Activated B cell treated with CpG ODN at 0.5 μM for 24 hours (primary cell): ENCODE measurements around the gene ATG3. TPM values are rescaled to one million over a fixed set of nuclear protein-coding genes. Genes with fewer than 3 reads are reported as not detected.
A peak's percentile ranks its signal among the peaks of the same experiment; 100 is the strongest.
"Not testable (repeated sequence)": the region's sequence is repeated elsewhere in the genome, so short reads cannot be mapped to it uniquely, and the experiment has no call there.

Source experiments
- ATAC-seq: fragments of 200-7000 bp; cut with Tn5 transposase; one replicate; pipeline ENCODE4 v1.10.0; 2021; ENCODE audit warnings: low read depth, mild to moderate bottlenecking, moderate library complexity
- CTCF ChIA-PET: fragments of 350-600 bp; sonication (Branson Sonifier 250); formaldehyde crosslinking; loops from one replicate; lab custom pipeline; 2021; ENCODE audit warnings: antibody characterized with exemption; lab: Charles Lee
- POLR2A ChIA-PET: fragments of 350-600 bp; sonication (Branson Sonifier 250); formaldehyde crosslinking; loops from one replicate; lab custom pipeline; 2021; ENCODE audit warnings: antibody characterized with exemption; lab: Charles Lee
- DNase-seq: peaks from one replicate; pipeline ENCODE4 v3.0.0; 2022
- H3K27ac Mint-ChIP-seq: one replicate; pipeline ENCODE4 v1.8.0; 2020; ENCODE audit warnings: mixed read lengths
- H3K27me3 Mint-ChIP-seq: one replicate; pipeline ENCODE4 v1.8.0; 2021; ENCODE audit warnings: mixed read lengths
- H3K36me3 Mint-ChIP-seq: one replicate; pipeline ENCODE4 v1.8.0; 2021; ENCODE audit warnings: low read depth, mixed read lengths
- H3K4me1 Mint-ChIP-seq: one replicate; pipeline ENCODE4 v1.8.0; 2021; ENCODE audit warnings: mixed read lengths
- H3K4me3 Mint-ChIP-seq: one replicate; pipeline ENCODE4 v1.8.0; 2020; ENCODE audit warnings: mild to moderate bottlenecking, mixed read lengths
- H3K9me3 Mint-ChIP-seq: one replicate; pipeline ENCODE4 v1.8.0; 2020; ENCODE audit warnings: mixed read lengths
- CTCF ChIP-seq: fragments of 200-600 bp; IDR thresholded peaks from one replicate; pipeline ENCODE4 v1.8.0; 2022; ENCODE audit warnings: antibody characterized with exemption, mild to moderate bottlenecking
- intact Hi-C: fragments of 100-400 bp; cut with micrococcal nuclease; formaldehyde crosslinking; loops from one replicate; pipeline ENCODE4 v1.15.1; 2024
- total RNA-seq: library from RNA; stranded (reverse); gene quantifications from 2 replicates; pipeline ENCODE4 v1.2.3, GENCODE V29; 2022

ATG3 gene
- total RNA-seq, 1 donor from 2014 or later: 54.9 TPM

DNA sequence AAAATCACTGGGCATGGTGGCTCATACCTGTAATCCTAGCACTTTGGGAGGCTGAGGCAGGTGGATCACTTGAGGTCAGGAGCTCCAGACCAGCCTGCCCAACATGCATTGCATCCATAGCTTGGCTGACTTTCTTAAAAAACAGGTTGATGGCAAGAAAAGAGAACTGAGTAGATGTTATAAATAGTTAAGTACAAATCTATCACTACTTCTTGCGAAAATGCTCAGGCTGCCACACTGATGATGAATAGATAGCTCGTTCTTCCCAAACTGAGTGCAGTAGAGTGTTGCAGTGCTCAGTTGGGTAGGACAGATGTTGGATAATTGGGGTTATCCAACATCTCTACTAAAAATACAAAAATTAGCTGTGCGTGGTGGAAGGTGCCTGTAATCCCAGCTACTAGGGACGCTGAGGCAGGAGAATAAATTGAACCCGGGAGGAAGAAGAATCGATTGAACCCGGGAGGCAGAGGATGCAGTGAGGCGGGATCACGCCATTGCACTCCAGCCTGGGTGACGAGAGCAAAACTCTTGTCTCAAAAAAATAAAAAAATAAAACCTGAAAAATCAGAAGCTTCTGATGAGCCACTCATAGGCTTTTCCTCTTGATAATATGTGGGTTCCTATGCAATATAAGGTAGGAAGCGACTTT is 63.7 kb downstream of the ATG3 start:
- peak overlapping the region; percentile 99 for H3K27ac Mint-ChIP-seq
- intact Hi-C loops: loop anchor here (2.0 kb wide), 4 partner anchors 15 to 369 kb away; no protein-coding TSS in a partner anchor
- no peak for TF ChIP-seq CTCF
- ATAC-seq (peak; percentile 23), DNase-seq (no peak)
- H3K27me3 Mint-ChIP-seq: no peaks in the 10 kb centered on the region
- H3K36me3 Mint-ChIP-seq: peaks cover 51% of the 10 kb centered on the region
- H3K9me3 Mint-ChIP-seq: peaks cover 2% of the 10 kb centered on the region
- ChIA-PET POLR2A (interaction anchor here (0.7 to 11.8 kb wide), 32 partner anchors 8 to 384 kb away, joined by 3 to 137 read pairs (median 8); partner anchors contain the start of genes ATG3, CD200, GCSAM and SLC35A5), CTCF (interaction anchor here (0.9 to 3.0 kb wide), 11 partner anchors 15 to 386 kb away, joined by 3 to 11 read pairs (median 3); partner anchors contain the start of gene SLC9C1)
- peak overlapping the region; percentile 92 for H3K4me3 Mint-ChIP-seq
- peaks cover 82% of the 10 kb centered on the region for H3K4me1 Mint-ChIP-seq

DNA sequence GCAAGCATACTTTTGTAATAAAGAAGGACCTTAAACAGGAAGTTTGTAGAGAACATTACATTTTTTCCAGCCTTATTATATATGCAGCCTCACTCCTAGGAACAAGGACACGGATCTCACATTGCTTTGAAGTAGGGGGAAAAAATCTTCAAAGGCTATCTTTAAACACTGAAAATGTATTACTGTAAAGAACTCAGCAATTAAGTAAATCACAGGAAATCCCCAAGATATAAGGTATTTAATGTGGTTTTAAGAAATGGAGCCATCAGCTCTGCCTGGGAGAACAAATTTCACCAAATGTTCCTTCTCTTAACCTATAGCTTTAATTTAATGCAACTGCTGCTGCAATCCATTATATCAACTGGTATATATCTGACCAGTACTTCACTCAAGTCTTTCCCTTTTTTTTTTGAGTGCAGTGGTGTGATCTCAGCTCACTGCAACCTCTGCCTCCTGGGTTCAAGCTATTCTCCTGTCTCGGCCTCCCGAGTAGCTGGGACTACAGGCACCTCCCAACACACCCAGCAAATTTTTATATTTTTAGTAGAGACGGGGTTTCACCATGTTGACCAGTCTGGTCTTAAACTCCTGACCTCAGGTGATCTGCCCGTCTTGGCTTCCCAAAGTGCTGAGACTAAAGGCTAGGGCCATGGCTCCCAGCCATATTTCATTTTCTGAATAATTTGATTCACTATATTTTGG is 65.2 kb downstream of the ATG3 start:
- H3K4me1 Mint-ChIP-seq: peaks cover 84% of the 10 kb centered on the region
- TF ChIP-seq CTCF: no peak
- peaks cover 62% of the 10 kb centered on the region for H3K36me3 Mint-ChIP-seq
- intact Hi-C loops: no loop called here
- peak overlapping the region; percentile 89 for H3K4me3 Mint-ChIP-seq
- ATAC-seq: no peak
- ChIA-PET POLR2A (interaction anchor here (0.8 to 11.8 kb wide), 9 partner anchors 11 to 363 kb away, joined by 3 to 137 read pairs (median 5); partner anchors contain the start of gene CD200), CTCF (interaction anchor here (0.9 to 1.7 kb wide), 3 partner anchors 9 to 164 kb away, joined by 3 to 4 read pairs (median 3); partner anchors contain the start of gene CD200)
- H3K27ac Mint-ChIP-seq: peak overlapping the region; percentile 86
- no peaks in the 10 kb centered on the region for H3K27me3 Mint-ChIP-seq
- no peak for DNase-seq
- H3K9me3 Mint-ChIP-seq: peaks cover 2% of the 10 kb centered on the region

DNA sequence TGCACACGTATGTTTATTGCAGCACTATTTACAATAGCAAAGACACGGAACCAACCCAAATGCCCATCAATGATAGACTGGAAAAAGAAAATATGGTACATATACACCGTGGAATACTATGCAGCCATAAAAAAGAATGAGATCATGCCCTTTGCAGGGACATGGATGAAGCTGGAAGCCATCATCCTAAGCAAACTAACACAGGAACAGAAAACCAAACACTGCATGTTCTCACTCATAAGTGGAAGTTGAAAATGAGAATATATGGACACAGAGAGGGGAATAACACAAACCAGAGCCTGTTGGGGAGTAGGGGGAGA is 67.4 kb downstream of the ATG3 start:
- Mint-ChIP-seq H3K27ac (peak overlapping the region; percentile 86), H3K4me1 (peaks cover 86% of the 10 kb centered on the region), H3K36me3 (peaks cover 75% of the 10 kb centered on the region), H3K4me3 (peak overlapping the region; percentile 89)
- DNase-seq, H3K9me3 Mint-ChIP-seq, H3K27me3 Mint-ChIP-seq, intact Hi-C loops, ATAC-seq: not testable (repeated sequence)
- POLR2A ChIA-PET: interaction anchor here (0.8 to 11.8 kb wide), 3 partner anchors 11 to 166 kb away, joined by 3 to 137 read pairs (median 3); partner anchors contain the start of gene CD200
- CTCF ChIA-PET: interaction anchor here (1.5 kb wide), 1 partner anchor 24 kb away, joined by 3 read pairs; no protein-coding TSS in a partner anchor

- peaks cover 2% of the 10 kb centered on the region for H3K9me3 Mint-ChIP-seq
- H3K27ac Mint-ChIP-seq: peak overlapping the region; percentile 86
- peaks cover 71% of the 10 kb centered on the region for H3K36me3 Mint-ChIP-seq
- no peak for ATAC-seq
- H3K27me3 Mint-ChIP-seq: no peaks in the 10 kb centered on the region
- POLR2A ChIA-PET: interaction anchor here (0.6 to 11.8 kb wide), 5 partner anchors 10 to 158 kb away, joined by 3 to 137 read pairs (median 8); partner anchors contain the start of gene CD200
- DNase-seq: no peak
- peaks cover 95% of the 10 kb centered on the region for H3K4me1 Mint-ChIP-seq
- TF ChIP-seq CTCF: no peak
- H3K4me3 Mint-ChIP-seq: peak overlapping the region; percentile 89
- CTCF ChIA-PET: no interaction called here
- intact Hi-C loops: no loop called here
These were observed 69.6 kb downstream of the ATG3 start for GRCh38 chr3:112492124-112492523.

- H3K27me3 Mint-ChIP-seq: no peaks in the 10 kb centered on the region
- ChIA-PET CTCF (interaction anchor here (1.7 kb wide), 1 partner anchor 29 kb away, joined by 4 read pairs; no protein-coding TSS in a partner anchor), POLR2A (interaction anchor here (2.1 to 11.8 kb wide), 3 partner anchors 8 to 157 kb away, joined by 12 to 137 read pairs (median 32); partner anchors contain the start of genes BTLA and CD200)
- no peak for DNase-seq
- intact Hi-C loops: loop anchor here (1.0 kb wide), 1 partner anchor 8 kb away; the partner anchor contains the start of gene BTLA
- no peak for ATAC-seq
- H3K36me3 Mint-ChIP-seq: peaks cover 72% of the 10 kb centered on the region
- TF ChIP-seq CTCF: no peak
- H3K9me3 Mint-ChIP-seq: peaks cover 2% of the 10 kb centered on the region
- peaks cover 94% of the 10 kb centered on the region for H3K4me1 Mint-ChIP-seq
- peak overlapping the region; percentile 89 for H3K4me3 Mint-ChIP-seq
- peak overlapping the region; percentile 86 for H3K27ac Mint-ChIP-seq
These were observed 70.4 kb downstream of the ATG3 start for GRCh38 chr3:112491373-112491772.
